Measurements from ENCODE around the gene THOC6. TPM values are rescaled to one million over a fixed set of nuclear protein-coding genes. Genes with fewer than 3 reads are reported as not detected.

THOC6 gene
- total RNA-seq (10 to 100 TPM in 7 of 10 donors, 1 to 10 TPM in 3; 7.0 to 12.5 (median 10.4) TPM), polyA plus RNA-seq (10 to 100 TPM; 22.5 to 40.3 TPM)
- long read RNA-seq, donor 1, transcript THOC6-202 (13 exons, 1,419 nt) = major isoform, 15 of 23 reads
- long read RNA-seq, donor 1, partial matches to known transcripts = 1 of 23 reads
- long read RNA-seq, donor 1, other reads (novel, unspliced or antisense) = 5 of 23 reads
- long read RNA-seq, donor 2, transcript THOC6-202 (13 exons, 1,419 nt) = major isoform, 8 of 14 reads
- long read RNA-seq, donor 2, partial matches to known transcripts = 2 of 14 reads
- long read RNA-seq, donor 2, other reads (novel, unspliced or antisense) = 4 of 14 reads
- long read RNA-seq, donor 3, transcript THOC6-202 (13 exons, 1,419 nt) = major isoform, 18 of 23 reads
- long read RNA-seq, donor 3, partial matches to known transcripts = 0 of 23 reads
- long read RNA-seq, donor 3, other reads (novel, unspliced or antisense) = 5 of 23 reads

GRCh38 chr16:3023669-3024478, at the start of gene THOC6, which contains the start of gene HCFC1R1:
Gene THOC6, plus strand, starts transcription at chr16:3024035. Its CDS starts 292 bp downstream, at chr16:3024327.
Gene HCFC1R1, minus strand, starts transcription at chr16:3023942. Its CDS starts 1 bp downstream, at chr16:3023941.
- peaks cover 23 to 68% (median 50%) of the 10 kb centered on the region in 9 donors for H3K4me1 ChIP-seq
- no peaks in the 10 kb centered on the region for H3K9me3 ChIP-seq
- peaks cover 0 to 12% (median 3%) of the 10 kb centered on the region in 7 donors for H3K27me3 ChIP-seq

GRCh38 chr16:2974319-2975056, 49.3 kb upstream of the THOC6 start:
- intact Hi-C loops (cut with DNase I) = no loop called here
- no peak overlapping the region for H3K27ac ChIP-seq
- H3K27me3 ChIP-seq = peaks cover 0 to 8% (median 4%) of the 10 kb centered on the region in 7 donors
- H3K36me3 ChIP-seq = peaks cover 0 to 26% (median 0%) of the 10 kb centered on the region in 9 donors
- H3K9me3 ChIP-seq = no peaks in the 10 kb centered on the region
- ATAC-seq (no peak), DNase-seq (no peak)
- peaks cover 0 to 29% (median 18%) of the 10 kb centered on the region in 9 donors for H3K4me1 ChIP-seq
- H3K4me3 ChIP-seq = no peak overlapping the region
- no peak for TF ChIP-seq CTCF (IDR thresholded peaks at IDR 0.05)
- 92 to 95% methylated on average over 15 of the region's 15 CpGs for WGBS, 2 donors

More at GRCh38 chr16:3023669-3024478, at the start of gene THOC6, which contains the start of gene HCFC1R1:
- intact Hi-C loops (cut with DNase I) = no loop called here
- ATAC-seq (peak; percentile 67 to 84 (median 78)), DNase-seq (peak; percentile 96)
- peaks cover 0 to 25% (median 17%) of the 10 kb centered on the region in 9 donors for H3K36me3 ChIP-seq
- WGBS, 2 donors = 0 to 1% methylated on average over 69 of the region's 69 CpGs
- peak within 1 kb of the TSS; percentile 43 to 87 (median 74) for H3K4me3 ChIP-seq
- TF ChIP-seq CTCF (IDR thresholded peaks at IDR 0.05) = peak in 1 of 9 donors; percentile 21
- H3K27ac ChIP-seq = peak within 1 kb of the TSS; percentile 88 to 100 (median 97)

- H3K27me3 ChIP-seq = peaks cover 0 to 12% (median 7%) of the 10 kb centered on the region in 7 donors
- peaks cover 0 to 29% (median 15%) of the 10 kb centered on the region in 9 donors for H3K4me1 ChIP-seq
- H3K27ac ChIP-seq = no peak overlapping the region
- peaks cover 0 to 26% (median 0%) of the 10 kb centered on the region in 9 donors for H3K36me3 ChIP-seq
- intact Hi-C loops (cut with DNase I) = no loop called here
- no peak for DNase-seq
- no peaks in the 10 kb centered on the region for H3K9me3 ChIP-seq
- no peak overlapping the region for H3K4me3 ChIP-seq
- no peak for TF ChIP-seq CTCF (IDR thresholded peaks at IDR 0.05)
- ATAC-seq = no peak
- 95% methylated on average over 28 of the region's 28 CpGs for WGBS, 2 donors
Measured at GRCh38 chr16:2975161-2975795, 48.6 kb upstream of the THOC6 start.

Data from heart right ventricle (tissue), 16 donors.